Progenitor cell of endocrine pancreas (in vitro differentiated cells): ENCODE measurements around the gene TLE1. TPM values are rescaled to one million over a fixed set of nuclear protein-coding genes. Genes with fewer than 3 reads are reported as not detected.

Experiments used
- DNase-seq: peaks from one replicate; pipeline ENCODE4 v3.0.0; 2021; ENCODE audit warnings: low spot score; ENCODE audit not compliant: unreplicated experiment
- H3K27ac Mint-ChIP-seq: 2 replicates; pipeline ENCODE4 v1.8.0; 2021; ENCODE audit warnings: mild to moderate bottlenecking, moderate library complexity, mixed read lengths
- H3K27me3 Mint-ChIP-seq: 2 replicates; pipeline ENCODE4 v1.8.0; 2021; ENCODE audit warnings: mixed read lengths
- H3K36me3 Mint-ChIP-seq: 2 replicates; pipeline ENCODE4 v1.8.0; 2022; ENCODE audit warnings: mixed read lengths; ENCODE audit not compliant: insufficient read depth
- H3K4me1 Mint-ChIP-seq: 2 replicates; pipeline ENCODE4 v1.8.0; 2021; ENCODE audit warnings: low read depth, mixed read lengths
- H3K4me3 Mint-ChIP-seq: 2 replicates; pipeline ENCODE4 v1.8.0; 2021; ENCODE audit warnings: low read depth, mild to moderate bottlenecking, moderate library complexity, mixed read lengths
- H3K9me3 Mint-ChIP-seq: 2 replicates; pipeline ENCODE4 v1.8.0; 2021; ENCODE audit warnings: low read depth, mixed read lengths
- total RNA-seq: library from RNA; stranded (reverse); gene quantifications from 2 replicates; pipeline ENCODE4 v1.2.1, GENCODE V29; 2021
- TF ChIP-seq, protein P1 (sequence below): fragments of 200-600 bp; sonication (generic); IDR thresholded peaks from one replicate; pipeline ENCODE4 v1.5.0; 2021; ENCODE audit warnings: antibody characterized with exemption, mild to moderate bottlenecking; ENCODE audit not compliant: unreplicated experiment

The TLE1 gene
- total RNA-seq, 1 donor from 2014 or later: 68.7 TPM

DNA sequence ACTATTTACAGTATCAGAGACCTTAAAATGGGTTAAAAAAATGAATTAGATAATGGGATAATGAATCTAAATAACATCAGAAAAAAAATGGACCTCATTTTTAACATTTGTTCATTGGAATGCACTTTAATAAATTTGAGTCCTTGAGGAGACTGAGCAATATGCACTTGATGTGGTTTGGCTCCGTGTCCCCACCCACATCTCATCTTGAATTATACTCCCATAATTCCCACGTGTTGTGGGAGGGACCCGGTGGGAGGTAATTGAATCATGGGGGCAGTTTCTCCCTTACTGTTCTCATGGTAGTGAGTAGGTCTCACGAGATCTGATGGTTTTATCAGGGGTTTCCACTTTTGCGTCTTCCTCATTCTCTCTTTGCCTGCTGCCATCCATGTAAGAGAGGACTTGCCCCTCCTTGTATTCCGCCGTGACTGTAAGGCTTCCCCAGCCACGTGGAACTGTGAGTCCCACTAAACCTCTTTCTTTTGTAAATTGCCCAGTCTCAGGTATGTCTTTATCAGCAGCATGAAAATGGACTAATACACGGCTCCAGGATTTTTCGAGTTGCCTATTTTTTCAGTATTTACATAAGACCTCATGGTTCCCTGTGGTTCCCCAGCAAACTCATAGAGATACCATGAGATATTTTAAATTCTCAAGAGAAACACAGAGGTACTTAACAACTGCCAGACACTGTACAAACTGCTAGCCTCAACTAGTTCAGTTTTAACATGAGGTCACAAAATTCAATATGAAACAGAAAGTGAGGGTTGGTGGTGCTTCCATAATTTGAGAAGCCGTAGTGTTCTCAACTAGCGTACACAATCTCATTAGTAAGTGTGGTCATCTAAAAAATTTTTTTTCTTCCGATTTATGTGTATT, 128.3 kb downstream of the TLE1 start:
- DNase-seq: no peak
- TF ChIP-seq, protein P1, sequence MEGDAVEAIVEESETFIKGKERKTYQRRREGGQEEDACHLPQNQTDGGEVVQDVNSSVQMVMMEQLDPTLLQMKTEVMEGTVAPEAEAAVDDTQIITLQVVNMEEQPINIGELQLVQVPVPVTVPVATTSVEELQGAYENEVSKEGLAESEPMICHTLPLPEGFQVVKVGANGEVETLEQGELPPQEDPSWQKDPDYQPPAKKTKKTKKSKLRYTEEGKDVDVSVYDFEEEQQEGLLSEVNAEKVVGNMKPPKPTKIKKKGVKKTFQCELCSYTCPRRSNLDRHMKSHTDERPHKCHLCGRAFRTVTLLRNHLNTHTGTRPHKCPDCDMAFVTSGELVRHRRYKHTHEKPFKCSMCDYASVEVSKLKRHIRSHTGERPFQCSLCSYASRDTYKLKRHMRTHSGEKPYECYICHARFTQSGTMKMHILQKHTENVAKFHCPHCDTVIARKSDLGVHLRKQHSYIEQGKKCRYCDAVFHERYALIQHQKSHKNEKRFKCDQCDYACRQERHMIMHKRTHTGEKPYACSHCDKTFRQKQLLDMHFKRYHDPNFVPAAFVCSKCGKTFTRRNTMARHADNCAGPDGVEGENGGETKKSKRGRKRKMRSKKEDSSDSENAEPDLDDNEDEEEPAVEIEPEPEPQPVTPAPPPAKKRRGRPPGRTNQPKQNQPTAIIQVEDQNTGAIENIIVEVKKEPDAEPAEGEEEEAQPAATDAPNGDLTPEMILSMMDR: no peak
- Mint-ChIP-seq H3K4me1 (peaks cover 32% of the 10 kb centered on the region), H3K27me3 (peaks cover 13% of the 10 kb centered on the region), H3K36me3 (no peaks in the 10 kb centered on the region), H3K4me3 (no peak overlapping the region), H3K27ac (peak overlapping the region; percentile 81), H3K9me3 (no peaks in the 10 kb centered on the region)

DNA sequence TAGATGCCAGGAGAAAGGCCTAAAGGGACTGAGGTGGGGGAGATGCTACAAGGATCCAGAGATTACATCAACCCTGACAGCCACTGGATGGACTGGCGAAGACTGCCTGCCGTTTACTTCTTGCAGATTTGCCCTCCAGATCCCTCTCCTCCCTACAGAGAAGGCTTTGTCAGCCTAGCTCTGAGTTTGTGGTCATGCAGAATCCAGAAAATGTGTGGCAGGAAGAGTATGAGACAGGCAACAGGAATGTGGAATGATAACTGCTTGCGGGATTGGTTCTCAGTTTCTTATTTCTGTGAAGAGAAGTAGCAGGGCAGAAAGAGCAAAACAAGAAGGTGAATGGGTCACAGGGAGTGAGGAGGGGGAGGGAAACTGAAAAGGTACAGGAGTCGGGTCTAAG, 129.6 kb downstream of the TLE1 start:
- no peak for DNase-seq
- Mint-ChIP-seq H3K4me1 (peaks cover 32% of the 10 kb centered on the region), H3K27ac (peak overlapping the region; percentile 39), H3K4me3 (no peak overlapping the region), H3K9me3 (no peaks in the 10 kb centered on the region), H3K36me3 (no peaks in the 10 kb centered on the region), H3K27me3 (peaks cover 23% of the 10 kb centered on the region)
- TF ChIP-seq, protein P1: no peak

DNA sequence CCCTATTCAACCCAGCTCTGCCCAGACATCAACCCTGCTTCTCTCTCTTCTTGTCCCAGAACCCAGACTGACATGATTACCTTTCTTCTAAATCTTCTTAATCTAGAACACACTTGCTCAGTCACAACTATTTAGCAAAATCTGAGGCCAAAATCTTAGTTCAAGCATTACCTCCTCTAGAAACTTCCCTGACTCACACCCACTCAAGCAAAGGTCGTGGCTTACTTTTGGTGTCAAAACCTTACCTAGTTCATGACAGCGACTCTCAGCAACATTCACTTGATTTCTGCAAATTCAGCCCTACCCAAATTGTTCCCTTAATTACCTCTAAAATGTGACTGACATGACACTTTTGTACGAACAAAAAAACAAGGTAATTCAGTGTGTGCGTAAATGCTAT, 130.2 kb downstream of the TLE1 start:
- TF ChIP-seq, protein P1: no peak
- no peak for DNase-seq
- H3K4me1 Mint-ChIP-seq: peaks cover 32% of the 10 kb centered on the region
- peaks cover 23% of the 10 kb centered on the region for H3K27me3 Mint-ChIP-seq
- H3K4me3 Mint-ChIP-seq: no peak overlapping the region
- H3K9me3 Mint-ChIP-seq: no peaks in the 10 kb centered on the region
- H3K36me3 Mint-ChIP-seq: no peaks in the 10 kb centered on the region
- peak overlapping the region; percentile 4 for H3K27ac Mint-ChIP-seq

DNA sequence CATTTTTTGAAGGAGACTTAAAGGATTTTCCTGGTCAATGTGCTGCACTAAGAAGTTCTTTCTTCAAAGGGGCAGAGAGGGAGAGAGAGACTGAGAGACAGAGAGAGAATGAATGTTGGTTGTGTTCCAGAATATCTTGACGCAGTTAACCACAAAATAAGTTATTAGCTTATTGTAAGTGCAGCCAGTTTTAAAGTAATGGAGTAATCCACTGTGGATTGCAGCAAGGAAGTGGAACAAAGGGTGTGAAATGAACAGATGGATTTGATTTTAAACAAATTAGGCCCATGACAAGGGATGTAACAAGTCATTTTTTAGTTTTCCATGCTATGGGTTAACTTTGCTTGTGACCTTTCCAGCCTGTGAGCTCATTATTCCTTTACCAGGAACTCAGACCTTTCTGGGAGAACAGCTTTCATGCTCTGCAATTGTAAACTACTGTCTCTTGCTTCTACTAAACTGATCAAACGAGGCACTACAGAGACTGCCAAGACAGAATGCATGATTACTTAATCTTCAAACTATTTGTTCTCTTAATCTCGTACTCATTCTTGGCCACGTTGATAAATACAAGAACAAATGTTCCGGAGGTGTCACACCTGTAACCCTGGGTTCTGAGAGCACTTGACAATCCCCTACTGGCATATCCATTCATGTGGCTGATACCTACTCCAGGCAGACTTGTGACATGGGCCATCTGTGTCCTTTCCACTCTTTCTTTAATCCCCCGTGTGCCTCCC, 131.1 kb downstream of the TLE1 start:
- Mint-ChIP-seq H3K27me3 (peaks cover 23% of the 10 kb centered on the region), H3K36me3 (no peaks in the 10 kb centered on the region), H3K4me1 (peaks cover 33% of the 10 kb centered on the region), H3K4me3 (no peak overlapping the region), H3K9me3 (no peaks in the 10 kb centered on the region), H3K27ac (peak overlapping the region; percentile 14)
- TF ChIP-seq, protein P1: no peak
- no peak for DNase-seq

DNA sequence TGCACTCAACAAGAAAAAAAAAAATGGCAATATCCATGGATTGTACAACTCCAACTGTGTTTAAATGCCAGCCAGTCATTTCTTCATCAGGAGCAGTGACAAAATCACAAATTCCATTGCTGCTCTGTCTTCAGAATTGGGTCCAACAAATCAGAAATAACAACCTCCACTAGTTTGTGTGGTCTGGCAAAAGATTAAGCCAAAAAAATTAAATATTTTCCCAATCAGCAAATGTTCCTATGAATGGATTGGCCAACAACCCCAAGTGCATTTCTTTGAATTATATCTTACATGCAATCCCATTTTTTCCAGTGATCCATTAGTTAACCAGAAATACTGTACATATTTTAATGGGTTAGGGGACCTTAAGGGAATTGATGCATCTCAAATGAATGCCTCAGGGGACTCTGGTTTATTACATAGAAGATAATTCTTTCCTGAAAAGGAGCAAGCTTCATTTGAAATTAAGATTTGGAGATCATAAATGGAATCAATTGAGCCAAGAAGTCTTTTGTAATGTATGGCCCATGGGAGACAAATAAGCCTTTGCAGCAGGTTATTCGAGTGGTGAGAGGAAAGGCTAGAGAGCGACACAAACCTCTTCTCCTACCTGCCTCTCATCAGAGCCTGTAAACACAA, 131.8 kb downstream of the TLE1 start:
- no peak for DNase-seq
- Mint-ChIP-seq H3K27ac (no peak overlapping the region), H3K9me3 (no peaks in the 10 kb centered on the region), H3K36me3 (no peaks in the 10 kb centered on the region), H3K4me1 (peaks cover 31% of the 10 kb centered on the region), H3K4me3 (no peak overlapping the region), H3K27me3 (peaks cover 23% of the 10 kb centered on the region)
- TF ChIP-seq, protein P1: no peak
